Amniotic stem cell (primary cell): ENCODE data around the gene STK39.

ENCODE experiments used
- DNase-seq: peaks from one replicate; lab custom pipeline; 2025; lab: John Stamatoyannopoulos, UW

The STK39 gene

GRCh38 chr2:168183308-168183997 lies 63.9 kb downstream of the STK39 start:
- no peak for DNase-seq

GRCh38 chr2:168182550-168183249 lies 64.7 kb downstream of the STK39 start:
- DNase-seq, result no peak

DNA sequence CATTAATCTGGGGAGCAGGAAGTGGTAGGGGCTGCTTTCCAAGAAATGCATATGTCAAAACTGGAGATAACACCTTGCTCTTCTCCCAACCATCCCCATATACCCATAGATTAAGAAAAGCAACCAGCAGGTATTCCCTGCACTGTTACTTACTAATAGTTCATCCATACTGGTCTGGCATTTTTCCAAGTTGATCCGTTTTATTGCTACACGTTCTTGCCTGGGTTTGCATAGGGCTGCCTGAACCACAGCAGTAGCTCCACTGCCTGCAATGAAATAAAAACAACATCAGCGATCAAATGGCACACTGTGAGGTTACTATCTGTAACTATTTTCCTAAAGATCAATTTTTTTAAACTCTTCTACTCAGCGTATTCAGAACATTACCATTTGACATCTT lies 65.6 kb downstream of the STK39 start:
- no peak for DNase-seq

GRCh38 chr2:168180914-168181313 lies 66.5 kb downstream of the STK39 start:
- DNase-seq, result no peak

DNA sequence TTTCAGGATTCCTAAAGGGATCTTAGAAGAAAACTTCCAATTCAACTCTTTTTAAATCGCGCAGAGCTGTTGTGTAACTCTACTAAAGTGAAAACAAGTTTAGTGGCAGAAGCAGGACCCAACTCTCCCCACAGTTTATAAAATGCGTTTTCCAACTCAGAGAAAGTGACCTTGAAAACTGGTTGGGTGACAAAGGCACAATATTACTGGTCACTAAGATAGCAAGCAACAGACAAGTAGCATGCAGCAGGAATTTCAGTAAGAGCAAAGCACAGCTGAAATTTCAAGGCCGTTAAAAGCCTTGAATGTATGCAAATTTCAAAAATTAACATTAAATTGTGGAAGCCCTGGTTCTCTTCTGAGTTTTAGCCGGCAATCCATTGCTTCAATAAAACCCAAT lies 66.9 kb downstream of the STK39 start:
- no peak for DNase-seq

DNA sequence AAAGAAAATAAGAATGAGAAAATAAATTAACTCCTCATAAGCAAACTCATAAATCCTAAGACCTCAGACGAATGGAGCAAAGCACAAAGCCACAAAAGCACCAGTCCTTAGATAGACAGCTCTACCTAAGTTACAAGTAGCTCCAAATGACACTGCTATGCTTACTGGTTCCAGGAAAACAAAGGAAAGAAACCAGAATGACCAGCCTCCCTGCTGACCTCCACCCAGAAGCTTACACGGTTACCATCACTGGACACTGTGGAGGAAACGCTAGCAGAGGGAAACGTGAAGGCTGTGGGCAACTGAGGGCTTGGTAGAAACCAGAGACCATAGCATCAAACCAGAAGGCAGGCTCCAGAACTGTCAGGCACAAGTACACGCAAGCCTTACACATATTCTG lies 67.8 kb downstream of the STK39 start:
- DNase-seq, result no peak

DNA sequence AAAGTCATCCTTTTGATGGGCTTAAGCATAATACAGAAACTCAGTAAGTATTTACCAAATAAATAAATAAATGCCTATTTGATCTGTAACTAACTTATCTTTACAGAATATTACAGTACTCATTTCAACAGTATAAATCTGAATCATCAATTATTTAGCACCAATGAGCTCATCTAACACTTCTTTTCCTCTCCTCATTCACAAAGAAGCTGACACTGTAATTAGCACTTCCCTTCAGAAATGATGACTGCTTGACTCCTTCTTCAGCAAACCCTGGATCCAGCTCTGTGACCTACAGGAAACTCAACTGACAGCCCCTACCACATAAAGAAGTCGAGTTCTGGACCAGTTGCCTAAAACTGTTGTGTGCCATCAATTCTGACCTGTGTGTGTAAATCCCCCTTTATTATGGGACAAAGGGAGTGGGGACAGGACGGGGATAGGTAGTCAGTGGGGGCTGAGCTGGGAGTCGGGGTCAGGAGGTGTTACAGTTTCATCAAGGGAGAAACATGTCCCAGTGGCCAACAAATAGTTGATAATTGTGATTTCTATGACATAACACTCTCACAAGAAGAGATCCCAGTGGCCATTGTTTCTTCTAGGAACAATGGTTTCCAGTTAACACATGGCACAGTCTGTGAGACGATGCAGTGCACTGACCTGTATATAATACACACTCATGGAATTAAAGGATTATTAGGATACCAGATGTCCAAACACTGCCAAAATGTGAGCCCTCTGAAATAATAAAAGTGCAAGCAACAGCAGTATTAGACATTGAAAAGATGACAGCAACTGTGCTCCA lies 68.7 kb downstream of the STK39 start:
- DNase-seq, result no peak

DNA sequence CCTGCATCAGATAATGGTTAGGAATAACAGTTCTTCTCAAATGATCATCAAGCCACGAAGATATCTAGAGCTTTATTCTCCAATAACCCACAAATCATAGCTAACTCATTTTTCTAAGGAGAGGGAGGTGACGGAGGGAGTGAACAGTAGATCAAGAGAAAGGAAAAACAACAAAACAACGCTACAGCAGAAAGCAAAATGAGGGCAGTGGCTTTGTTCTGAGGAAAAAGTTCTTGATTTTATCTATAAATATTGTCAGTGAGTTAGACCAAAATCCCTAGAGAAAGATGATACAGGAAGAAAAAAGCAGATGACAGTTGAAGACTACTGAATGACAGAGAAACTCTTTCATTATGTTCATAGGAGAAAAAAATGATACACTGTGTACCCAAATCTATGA lies 71.0 kb downstream of the STK39 start:
- DNase-seq, result no peak

- no peak for DNase-seq
Observed at GRCh38 chr2:168175469-168175868, 71.9 kb downstream of the STK39 start.

- no peak for DNase-seq
Observed at GRCh38 chr2:168174756-168175155, 72.6 kb downstream of the STK39 start.

DNA sequence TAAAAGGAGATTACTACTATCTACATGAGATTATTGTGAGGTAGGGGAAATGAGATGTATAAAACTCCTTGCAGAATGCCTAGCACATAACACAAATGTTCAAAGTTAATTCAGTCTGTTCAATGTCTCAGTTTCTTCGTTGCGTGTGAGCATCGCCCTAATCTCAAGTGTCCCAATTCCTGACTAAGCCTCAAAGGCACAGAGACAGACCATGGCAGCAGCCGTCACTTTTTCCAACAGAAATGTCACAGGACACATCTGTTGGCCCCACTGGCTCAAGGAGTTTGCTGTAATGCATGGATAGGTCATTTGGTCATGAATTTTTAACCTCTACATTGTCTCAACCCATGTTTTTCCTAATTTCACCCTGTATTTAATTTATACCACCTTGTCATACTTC lies 75.3 kb downstream of the STK39 start:
- no peak for DNase-seq

DNA sequence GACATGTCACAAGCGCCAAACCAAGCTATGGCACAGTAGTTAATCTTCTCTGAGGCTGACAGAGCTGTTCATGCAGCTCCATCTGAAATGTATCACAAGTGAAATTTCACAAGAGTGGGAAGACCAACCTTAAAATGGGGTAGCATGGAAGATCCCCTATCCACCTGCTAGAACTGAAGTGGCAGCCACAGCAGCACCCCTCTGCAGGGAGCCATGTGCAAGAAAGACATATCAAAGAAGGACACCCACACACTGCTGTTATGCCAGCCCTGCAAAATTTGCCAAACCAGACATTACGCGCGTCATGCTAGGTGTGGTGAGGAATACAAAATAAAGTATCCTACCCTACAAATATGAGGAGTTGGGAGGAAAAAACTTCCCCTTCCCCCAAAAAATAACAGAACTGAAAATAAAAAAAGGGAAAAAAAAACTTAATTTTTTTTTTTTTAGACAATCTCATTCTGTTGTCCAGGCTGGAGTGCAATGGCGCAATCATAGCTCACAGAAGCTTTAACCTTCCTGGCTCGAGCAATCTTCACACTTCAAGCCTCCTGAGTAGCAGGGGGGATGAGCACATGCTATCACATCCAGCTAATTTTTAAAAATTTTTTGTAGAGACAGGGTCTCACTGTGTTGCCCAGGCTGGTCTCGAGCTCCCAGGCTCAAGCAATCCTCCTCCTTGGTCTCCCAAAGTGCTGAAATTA lies 76.2 kb downstream of the STK39 start:
- DNase-seq, result no peak

- no peak for DNase-seq
Observed at GRCh38 chr2:168169097-168169745, 78.2 kb downstream of the STK39 start.

DNA sequence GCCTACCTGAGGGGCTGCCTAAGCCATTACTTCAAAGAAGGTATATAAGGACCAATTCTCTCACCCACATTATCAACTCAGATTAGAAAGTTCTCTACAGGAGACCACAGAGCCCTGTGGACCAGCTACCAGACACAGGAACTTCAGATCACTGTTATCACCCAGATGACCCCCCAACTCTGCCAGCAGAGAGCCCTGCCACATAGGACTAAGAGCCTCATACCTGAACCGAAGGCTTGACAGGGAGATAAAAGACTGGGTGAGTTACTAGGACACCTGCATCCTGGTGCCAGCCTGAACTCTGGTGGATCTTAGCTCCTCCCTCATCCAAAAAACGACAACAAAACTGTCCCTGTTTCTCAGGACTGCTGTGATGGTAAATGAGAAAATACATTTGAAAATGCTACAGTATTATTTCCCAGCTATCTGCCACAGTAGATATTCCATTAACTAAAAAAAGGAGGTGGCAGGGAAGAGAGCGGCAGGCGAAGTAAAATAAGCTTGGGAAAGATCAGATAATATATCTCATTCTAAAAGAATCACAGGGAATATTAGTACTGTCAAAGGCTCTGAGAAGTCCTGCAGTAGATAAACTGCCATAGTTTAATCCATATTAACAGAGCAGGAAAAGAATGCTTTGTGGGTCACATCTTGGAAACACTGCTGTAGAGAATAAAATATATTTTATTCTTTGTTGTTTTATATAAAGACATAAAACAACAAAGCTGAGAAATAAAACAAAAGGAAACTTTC lies 79.7 kb downstream of the STK39 start:
- no peak for DNase-seq

- DNase-seq, result no peak
Observed at GRCh38 chr2:168166902-168167510, 80.4 kb downstream of the STK39 start.

- no peak for DNase-seq
Observed at GRCh38 chr2:168165985-168166901, 81.2 kb downstream of the STK39 start.

DNA sequence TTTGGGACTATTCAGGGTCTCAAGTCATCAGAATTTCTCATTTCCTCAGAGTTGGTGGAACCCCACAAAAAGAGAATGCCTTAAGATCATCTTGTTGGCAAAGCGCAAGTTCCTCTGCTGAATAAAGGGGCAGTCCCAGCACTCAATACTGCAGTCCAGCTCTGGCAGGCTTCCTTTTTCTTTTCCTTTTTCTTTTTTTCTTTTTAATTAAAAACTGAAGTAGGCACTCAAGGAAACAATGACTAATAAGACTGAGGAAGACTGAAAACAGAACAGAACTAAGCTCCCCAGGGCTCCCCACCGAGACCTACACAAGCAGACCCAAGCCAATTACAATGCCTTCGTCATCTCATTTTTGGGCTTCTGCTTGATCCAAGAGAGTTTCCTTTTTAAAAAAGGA lies 82.0 kb downstream of the STK39 start:
- DNase-seq, result no peak

DNA sequence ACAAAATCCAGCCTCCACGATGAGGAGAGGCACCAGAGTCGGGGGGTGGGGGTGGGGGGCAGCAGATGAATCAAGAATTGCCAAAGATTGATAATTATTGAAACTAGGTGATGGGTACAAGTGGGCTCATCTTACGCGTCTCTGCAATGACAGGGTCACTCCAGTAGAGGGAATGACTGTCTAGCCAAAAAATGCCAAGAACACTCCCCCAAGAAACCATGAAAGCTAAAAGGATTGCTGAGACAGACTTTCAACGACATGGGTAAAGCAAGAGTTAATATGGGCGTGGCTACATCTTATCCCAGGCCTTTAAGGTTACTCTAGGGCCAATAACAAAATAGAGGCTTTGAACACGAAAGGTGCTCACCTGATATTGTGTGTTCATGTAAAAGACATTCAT lies 86.5 kb downstream of the STK39 start:
- DNase-seq, result no peak

- DNase-seq, result no peak
Observed at GRCh38 chr2:168159754-168160585, 87.4 kb downstream of the STK39 start.
